ENCODE measurements around the gene USP27X. TPM values are rescaled to one million over a fixed set of nuclear protein-coding genes. Genes with fewer than 3 reads are reported as not detected.

Gene USP27X
- total and polyA plus RNA-seq, 2 of the 8 experiments (the other 6 are each of a cell fraction or from before 2014, with no cell fraction given), result 3.8 to 4.7 TPM

DNA sequence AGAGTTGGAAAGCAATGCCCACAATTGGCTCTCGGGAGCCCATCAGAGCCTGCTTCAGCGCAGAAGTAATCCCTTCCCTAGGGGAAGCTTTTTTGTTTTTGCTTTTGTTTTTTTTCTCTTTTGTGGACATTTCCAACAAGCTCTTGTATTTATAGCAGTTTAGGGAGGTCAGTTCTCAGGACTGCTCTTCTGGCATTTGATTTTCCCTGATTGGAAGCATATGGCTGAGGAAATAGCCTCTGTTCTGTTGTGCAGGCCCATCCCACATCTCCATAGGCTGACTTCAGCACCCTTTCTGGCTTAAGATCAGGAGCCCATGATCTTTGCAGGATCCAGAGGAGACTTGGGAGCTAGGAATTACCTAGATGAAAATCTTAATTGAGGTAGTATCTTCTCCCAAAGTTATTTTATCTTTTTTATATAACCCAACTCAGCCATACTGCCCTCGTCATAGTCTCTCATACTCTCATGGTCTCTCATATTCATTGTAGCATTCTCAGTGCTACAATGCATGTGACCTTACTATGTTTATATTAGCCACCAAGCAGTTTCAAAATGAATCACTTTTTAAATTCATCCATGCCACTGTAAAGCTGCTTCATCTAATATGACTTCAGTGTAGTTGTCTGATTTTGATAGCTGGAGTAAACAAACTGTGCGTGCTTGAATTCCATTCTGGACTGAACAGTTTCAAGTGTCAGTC, 33.4 kb upstream of the USP27X start (continued):
- TF ChIP-seq, protein P1, sequence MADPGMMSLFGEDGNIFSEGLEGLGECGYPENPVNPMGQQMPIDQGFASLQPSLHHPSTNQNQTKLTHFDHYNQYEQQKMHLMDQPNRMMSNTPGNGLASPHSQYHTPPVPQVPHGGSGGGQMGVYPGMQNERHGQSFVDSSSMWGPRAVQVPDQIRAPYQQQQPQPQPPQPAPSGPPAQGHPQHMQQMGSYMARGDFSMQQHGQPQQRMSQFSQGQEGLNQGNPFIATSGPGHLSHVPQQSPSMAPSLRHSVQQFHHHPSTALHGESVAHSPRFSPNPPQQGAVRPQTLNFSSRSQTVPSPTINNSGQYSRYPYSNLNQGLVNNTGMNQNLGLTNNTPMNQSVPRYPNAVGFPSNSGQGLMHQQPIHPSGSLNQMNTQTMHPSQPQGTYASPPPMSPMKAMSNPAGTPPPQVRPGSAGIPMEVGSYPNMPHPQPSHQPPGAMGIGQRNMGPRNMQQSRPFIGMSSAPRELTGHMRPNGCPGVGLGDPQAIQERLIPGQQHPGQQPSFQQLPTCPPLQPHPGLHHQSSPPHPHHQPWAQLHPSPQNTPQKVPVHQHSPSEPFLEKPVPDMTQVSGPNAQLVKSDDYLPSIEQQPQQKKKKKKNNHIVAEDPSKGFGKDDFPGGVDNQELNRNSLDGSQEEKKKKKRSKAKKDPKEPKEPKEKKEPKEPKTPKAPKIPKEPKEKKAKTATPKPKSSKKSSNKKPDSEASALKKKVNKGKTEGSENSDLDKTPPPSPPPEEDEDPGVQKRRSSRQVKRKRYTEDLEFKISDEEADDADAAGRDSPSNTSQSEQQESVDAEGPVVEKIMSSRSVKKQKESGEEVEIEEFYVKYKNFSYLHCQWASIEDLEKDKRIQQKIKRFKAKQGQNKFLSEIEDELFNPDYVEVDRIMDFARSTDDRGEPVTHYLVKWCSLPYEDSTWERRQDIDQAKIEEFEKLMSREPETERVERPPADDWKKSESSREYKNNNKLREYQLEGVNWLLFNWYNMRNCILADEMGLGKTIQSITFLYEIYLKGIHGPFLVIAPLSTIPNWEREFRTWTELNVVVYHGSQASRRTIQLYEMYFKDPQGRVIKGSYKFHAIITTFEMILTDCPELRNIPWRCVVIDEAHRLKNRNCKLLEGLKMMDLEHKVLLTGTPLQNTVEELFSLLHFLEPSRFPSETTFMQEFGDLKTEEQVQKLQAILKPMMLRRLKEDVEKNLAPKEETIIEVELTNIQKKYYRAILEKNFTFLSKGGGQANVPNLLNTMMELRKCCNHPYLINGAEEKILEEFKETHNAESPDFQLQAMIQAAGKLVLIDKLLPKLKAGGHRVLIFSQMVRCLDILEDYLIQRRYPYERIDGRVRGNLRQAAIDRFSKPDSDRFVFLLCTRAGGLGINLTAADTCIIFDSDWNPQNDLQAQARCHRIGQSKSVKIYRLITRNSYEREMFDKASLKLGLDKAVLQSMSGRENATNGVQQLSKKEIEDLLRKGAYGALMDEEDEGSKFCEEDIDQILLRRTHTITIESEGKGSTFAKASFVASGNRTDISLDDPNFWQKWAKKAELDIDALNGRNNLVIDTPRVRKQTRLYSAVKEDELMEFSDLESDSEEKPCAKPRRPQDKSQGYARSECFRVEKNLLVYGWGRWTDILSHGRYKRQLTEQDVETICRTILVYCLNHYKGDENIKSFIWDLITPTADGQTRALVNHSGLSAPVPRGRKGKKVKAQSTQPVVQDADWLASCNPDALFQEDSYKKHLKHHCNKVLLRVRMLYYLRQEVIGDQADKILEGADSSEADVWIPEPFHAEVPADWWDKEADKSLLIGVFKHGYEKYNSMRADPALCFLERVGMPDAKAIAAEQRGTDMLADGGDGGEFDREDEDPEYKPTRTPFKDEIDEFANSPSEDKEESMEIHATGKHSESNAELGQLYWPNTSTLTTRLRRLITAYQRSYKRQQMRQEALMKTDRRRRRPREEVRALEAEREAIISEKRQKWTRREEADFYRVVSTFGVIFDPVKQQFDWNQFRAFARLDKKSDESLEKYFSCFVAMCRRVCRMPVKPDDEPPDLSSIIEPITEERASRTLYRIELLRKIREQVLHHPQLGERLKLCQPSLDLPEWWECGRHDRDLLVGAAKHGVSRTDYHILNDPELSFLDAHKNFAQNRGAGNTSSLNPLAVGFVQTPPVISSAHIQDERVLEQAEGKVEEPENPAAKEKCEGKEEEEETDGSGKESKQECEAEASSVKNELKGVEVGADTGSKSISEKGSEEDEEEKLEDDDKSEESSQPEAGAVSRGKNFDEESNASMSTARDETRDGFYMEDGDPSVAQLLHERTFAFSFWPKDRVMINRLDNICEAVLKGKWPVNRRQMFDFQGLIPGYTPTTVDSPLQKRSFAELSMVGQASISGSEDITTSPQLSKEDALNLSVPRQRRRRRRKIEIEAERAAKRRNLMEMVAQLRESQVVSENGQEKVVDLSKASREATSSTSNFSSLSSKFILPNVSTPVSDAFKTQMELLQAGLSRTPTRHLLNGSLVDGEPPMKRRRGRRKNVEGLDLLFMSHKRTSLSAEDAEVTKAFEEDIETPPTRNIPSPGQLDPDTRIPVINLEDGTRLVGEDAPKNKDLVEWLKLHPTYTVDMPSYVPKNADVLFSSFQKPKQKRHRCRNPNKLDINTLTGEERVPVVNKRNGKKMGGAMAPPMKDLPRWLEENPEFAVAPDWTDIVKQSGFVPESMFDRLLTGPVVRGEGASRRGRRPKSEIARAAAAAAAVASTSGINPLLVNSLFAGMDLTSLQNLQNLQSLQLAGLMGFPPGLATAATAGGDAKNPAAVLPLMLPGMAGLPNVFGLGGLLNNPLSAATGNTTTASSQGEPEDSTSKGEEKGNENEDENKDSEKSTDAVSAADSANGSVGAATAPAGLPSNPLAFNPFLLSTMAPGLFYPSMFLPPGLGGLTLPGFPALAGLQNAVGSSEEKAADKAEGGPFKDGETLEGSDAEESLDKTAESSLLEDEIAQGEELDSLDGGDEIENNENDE (IDR thresholded peaks at IDR 0.05; ENCODE audit: insufficient replicate concordance, low read length), result no peak
- TF ChIP-seq EGR1 (IDR thresholded peaks at IDR 0.05; ENCODE audit: borderline replicate concordance, low read depth, low read length) (no peak), EP300 (IDR thresholded peaks at IDR 0.05; ENCODE audit: borderline replicate concordance in 1 of 2, low read depth in 2 of 2, low read length in 2 of 2) (no peak), SRF (IDR thresholded peaks at IDR 0.05; ENCODE audit: low read depth, low read length) (no peak)
